Activated CD8-positive, alpha-beta T cell treated with anti-CD3 and anti-CD28 coated beads for 36 hours (primary cell): ENCODE results near the gene LMO1. TPM values are rescaled to one million over a fixed set of nuclear protein-coding genes. Genes with fewer than 3 reads are reported as not detected.

Experiments used
- ATAC-seq: fragments of 200-7000 bp; cut with Tn5 transposase; one replicate; pipeline ENCODE4 v1.10.0; 2021; ENCODE audit warnings: mild to moderate bottlenecking, moderate library complexity
- CTCF ChIA-PET: fragments of 350-600 bp; sonication (Branson Sonifier 250); formaldehyde crosslinking; loops from one replicate; lab custom pipeline; 2021; ENCODE audit warnings: antibody characterized with exemption; lab: Charles Lee
- POLR2A ChIA-PET: fragments of 350-600 bp; sonication (Branson Sonifier 250); formaldehyde crosslinking; loops from one replicate; lab custom pipeline; 2021; ENCODE audit warnings: antibody characterized with exemption; lab: Charles Lee
- DNase-seq: peaks from one replicate; pipeline ENCODE4 v3.0.0-alpha.2; 2020
- H3K27ac Mint-ChIP-seq: one replicate; pipeline ENCODE4 v1.8.0; 2021; ENCODE audit warnings: mild to moderate bottlenecking, mixed read lengths
- H3K27me3 Mint-ChIP-seq: one replicate; pipeline ENCODE4 v1.8.0; 2021; ENCODE audit warnings: mixed read lengths
- H3K36me3 Mint-ChIP-seq: one replicate; pipeline ENCODE4 v1.8.0; 2021; ENCODE audit warnings: low read depth, mixed read lengths
- H3K4me1 Mint-ChIP-seq: one replicate; pipeline ENCODE4 v1.8.0; 2021; ENCODE audit warnings: low read depth, mixed read lengths
- H3K4me3 Mint-ChIP-seq: one replicate; pipeline ENCODE4 v1.8.0; 2021; ENCODE audit warnings: mild to moderate bottlenecking, moderate library complexity, mixed read lengths
- H3K9me3 Mint-ChIP-seq: one replicate; pipeline ENCODE4 v1.8.0; 2021; ENCODE audit warnings: mixed read lengths
- intact Hi-C: fragments of 100-400 bp; cut with micrococcal nuclease; formaldehyde crosslinking; loops from one replicate; pipeline ENCODE4 v1.10.0; 2022
- total RNA-seq, 2 experiments: library from RNA; stranded (reverse); gene quantifications; one replicate each; pipeline ENCODE4 v1.2.3, GENCODE V29; 2021
- TF ChIP-seq, protein P1 (sequence below): fragments of 200-600 bp; IDR thresholded peaks from one replicate; pipeline ENCODE4 v1.8.0; 2022; ENCODE audit warnings: antibody characterized with exemption, mild to moderate bottlenecking

LMO1 gene
- total RNA-seq, 2 experiments from 2014 or later, result not detected

DNA sequence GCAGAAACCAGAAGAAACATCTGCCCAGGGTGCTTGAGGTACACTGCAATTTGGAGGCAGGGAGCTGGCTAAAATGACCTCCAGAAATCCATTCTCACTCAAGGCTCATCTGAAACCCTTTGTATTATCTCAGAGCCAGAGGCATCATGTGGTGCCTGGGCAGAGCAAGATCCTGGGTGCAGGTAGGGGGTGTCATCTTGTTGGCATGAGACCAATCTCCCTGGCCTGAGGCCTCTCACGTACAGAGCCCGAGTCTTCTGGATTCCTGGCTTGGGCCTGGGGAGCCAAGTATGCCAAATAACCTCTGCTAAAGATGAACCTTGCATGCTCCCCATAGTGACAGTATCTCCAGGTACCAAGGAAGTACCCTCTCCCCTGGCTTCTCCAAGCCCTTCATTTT is 2.4 kb downstream of the LMO1 start:
- CTCF ChIA-PET, result no interaction called here
- intact Hi-C loops, result no loop called here
- no peak overlapping the region for H3K4me3 Mint-ChIP-seq
- H3K27me3 Mint-ChIP-seq, result peaks cover 50% of the 10 kb centered on the region
- no peak for DNase-seq
- H3K4me1 Mint-ChIP-seq, result peaks cover 9% of the 10 kb centered on the region
- no peaks in the 10 kb centered on the region for H3K36me3 Mint-ChIP-seq
- TF ChIP-seq, protein P1, sequence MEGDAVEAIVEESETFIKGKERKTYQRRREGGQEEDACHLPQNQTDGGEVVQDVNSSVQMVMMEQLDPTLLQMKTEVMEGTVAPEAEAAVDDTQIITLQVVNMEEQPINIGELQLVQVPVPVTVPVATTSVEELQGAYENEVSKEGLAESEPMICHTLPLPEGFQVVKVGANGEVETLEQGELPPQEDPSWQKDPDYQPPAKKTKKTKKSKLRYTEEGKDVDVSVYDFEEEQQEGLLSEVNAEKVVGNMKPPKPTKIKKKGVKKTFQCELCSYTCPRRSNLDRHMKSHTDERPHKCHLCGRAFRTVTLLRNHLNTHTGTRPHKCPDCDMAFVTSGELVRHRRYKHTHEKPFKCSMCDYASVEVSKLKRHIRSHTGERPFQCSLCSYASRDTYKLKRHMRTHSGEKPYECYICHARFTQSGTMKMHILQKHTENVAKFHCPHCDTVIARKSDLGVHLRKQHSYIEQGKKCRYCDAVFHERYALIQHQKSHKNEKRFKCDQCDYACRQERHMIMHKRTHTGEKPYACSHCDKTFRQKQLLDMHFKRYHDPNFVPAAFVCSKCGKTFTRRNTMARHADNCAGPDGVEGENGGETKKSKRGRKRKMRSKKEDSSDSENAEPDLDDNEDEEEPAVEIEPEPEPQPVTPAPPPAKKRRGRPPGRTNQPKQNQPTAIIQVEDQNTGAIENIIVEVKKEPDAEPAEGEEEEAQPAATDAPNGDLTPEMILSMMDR, result no peak
- H3K9me3 Mint-ChIP-seq, result no peaks in the 10 kb centered on the region
- no peak overlapping the region for H3K27ac Mint-ChIP-seq
- POLR2A ChIA-PET, result interaction anchor here (0.6 to 1.5 kb wide), 2 partner anchors 9 to 435 kb away, joined by 3 to 4 read pairs; no protein-coding TSS in a partner anchor
- no peak for ATAC-seq

DNA sequence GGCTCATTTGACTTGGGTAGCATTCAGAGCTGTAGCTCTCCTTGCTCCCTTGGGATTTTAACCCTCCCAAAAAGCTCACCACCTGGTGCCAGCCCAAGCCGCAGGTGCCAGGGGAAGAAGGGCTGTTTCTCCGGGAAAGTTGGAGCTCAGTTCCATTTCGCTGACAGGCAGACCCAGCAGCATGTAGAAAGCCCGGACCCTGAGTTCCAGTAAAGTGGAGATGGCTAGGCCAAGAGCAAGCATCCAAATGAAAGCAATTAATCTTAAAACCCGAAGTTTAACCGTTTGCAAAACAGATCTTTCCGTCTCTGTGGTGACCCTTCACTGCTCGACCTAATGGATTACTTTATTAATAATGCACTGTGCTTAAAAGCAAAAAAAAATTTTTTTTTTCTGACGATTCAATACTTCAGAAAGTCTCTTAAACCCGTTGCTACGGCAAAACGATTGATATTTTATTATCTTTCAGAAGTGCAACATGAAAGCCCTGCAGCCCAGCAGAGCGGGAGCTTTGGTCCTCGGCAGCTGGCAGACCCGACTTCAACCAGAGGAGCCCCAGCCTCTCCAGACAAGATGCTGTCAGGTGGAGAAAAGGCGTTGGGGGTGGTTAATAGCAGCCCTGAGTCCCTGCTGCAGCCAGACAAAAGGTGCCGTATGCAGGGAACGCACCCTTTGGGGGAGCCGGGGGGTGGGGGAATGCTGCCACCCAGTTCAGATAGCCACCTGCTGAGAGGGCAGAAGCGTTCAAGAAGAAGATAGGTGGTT is 3.3 kb downstream of the LMO1 start:
- no peak for ATAC-seq
- intact Hi-C loops, result no loop called here
- Mint-ChIP-seq H3K4me1 (peaks cover 9% of the 10 kb centered on the region), H3K36me3 (no peaks in the 10 kb centered on the region), H3K27me3 (peaks cover 42% of the 10 kb centered on the region), H3K4me3 (no peak overlapping the region), H3K9me3 (no peaks in the 10 kb centered on the region), H3K27ac (no peak overlapping the region)
- POLR2A ChIA-PET, result interaction anchor here (1.5 kb wide), 1 partner anchor 10 kb away, joined by 4 read pairs; no protein-coding TSS in a partner anchor
- TF ChIP-seq, protein P1, result no peak
- CTCF ChIA-PET, result interaction anchor here (0.6 kb wide), 1 partner anchor 68 kb away, joined by 3 read pairs; no protein-coding TSS in a partner anchor
- no peak for DNase-seq

DNA sequence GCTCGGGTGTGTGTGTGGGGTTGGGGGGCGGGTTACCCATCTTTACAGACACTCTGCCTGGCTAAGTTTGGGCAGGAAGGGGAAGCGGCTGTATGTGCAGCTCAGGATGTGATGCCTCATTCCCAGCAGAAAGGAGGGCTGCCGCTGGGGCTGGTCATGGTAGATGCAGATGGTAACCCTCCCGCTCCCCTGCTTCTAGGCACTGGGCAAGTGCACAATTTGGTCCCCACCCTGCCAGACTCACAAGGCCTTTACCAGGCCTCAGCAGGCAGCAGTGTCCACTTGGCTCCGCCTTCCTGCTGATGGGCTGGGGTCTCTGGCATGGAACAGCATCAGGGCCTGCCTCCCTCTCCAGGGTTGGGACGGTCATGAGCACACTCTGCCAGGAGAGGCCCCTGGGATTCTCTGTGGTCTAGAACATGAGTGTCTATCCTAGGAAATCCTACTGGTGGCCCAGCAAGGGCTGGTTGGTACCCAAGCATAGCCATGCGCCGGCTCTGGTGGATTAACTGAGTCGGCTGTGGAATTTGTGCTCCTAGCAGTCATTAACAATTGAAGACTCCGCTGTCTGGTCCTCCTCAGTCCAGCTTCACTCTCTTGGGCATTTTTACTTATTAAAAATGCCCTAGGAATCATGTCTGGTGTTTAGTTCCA is 4.2 kb downstream of the LMO1 start:
- POLR2A ChIA-PET, result no interaction called here
- intact Hi-C loops, result no loop called here
- DNase-seq (no peak), ATAC-seq (no peak)
- peaks cover 37% of the 10 kb centered on the region for H3K27me3 Mint-ChIP-seq
- H3K36me3 Mint-ChIP-seq, result no peaks in the 10 kb centered on the region
- H3K4me1 Mint-ChIP-seq, result peaks cover 9% of the 10 kb centered on the region
- CTCF ChIA-PET, result interaction anchor here (0.6 kb wide), 1 partner anchor 67 kb away, joined by 3 read pairs; no protein-coding TSS in a partner anchor
- no peak overlapping the region for H3K4me3 Mint-ChIP-seq
- no peak overlapping the region for H3K27ac Mint-ChIP-seq
- no peaks in the 10 kb centered on the region for H3K9me3 Mint-ChIP-seq
- TF ChIP-seq, protein P1, result no peak

DNA sequence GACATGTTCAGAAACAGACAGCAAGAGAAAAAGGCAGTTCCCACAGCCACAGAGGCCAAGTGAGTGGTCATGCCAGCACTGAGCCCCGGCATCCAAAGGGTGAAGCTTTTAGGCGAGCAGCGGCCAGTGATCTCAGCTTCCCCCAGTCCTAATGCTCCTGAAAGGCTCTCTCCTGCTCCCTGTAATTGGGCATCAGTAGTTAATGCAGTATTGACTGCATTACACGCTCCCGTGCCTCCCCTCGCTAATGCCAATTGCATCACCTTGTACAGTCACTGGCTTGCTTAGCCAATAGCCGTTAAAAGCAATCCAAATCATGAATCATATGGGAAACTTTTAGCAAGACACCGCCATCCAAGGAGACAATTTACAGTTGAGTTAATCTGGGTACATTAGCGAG is 4.9 kb downstream of the LMO1 start:
- Mint-ChIP-seq H3K9me3 (no peaks in the 10 kb centered on the region), H3K4me3 (no peak overlapping the region), H3K27me3 (peaks cover 33% of the 10 kb centered on the region), H3K36me3 (no peaks in the 10 kb centered on the region), H3K4me1 (peaks cover 5% of the 10 kb centered on the region), H3K27ac (no peak overlapping the region)
- ATAC-seq (no peak), DNase-seq (no peak)
- intact Hi-C loops, result no loop called here
- ChIA-PET POLR2A (no interaction called here), CTCF (no interaction called here)
- TF ChIP-seq, protein P1, result no peak

DNA sequence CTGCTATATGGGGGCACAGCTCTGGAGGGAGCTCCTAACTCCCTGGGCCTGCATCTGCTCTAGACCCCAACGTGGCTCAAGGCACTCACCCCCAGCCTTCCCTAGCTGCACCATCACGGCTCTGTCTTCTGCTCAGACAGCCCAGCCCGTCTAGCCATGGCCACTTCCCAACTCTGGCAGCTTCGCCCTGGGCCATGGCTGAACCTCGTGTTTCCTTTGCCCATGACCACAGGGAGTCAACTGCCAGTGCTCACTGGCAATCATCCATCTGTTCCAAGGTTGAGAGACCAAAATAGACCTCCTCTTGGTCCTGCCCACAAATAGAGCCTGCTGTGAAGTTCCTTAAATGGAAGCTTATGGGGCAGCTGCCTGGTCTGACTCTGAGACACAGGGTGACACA is 5.4 kb downstream of the LMO1 start:
- POLR2A ChIA-PET, result no interaction called here
- peaks cover under 1% of the 10 kb centered on the region for H3K4me1 Mint-ChIP-seq
- H3K9me3 Mint-ChIP-seq, result no peaks in the 10 kb centered on the region
- DNase-seq (no peak), ATAC-seq (no peak)
- TF ChIP-seq, protein P1, result no peak
- no peak overlapping the region for H3K27ac Mint-ChIP-seq
- peaks cover 28% of the 10 kb centered on the region for H3K27me3 Mint-ChIP-seq
- no peak overlapping the region for H3K4me3 Mint-ChIP-seq
- CTCF ChIA-PET, result no interaction called here
- intact Hi-C loops, result no loop called here
- no peaks in the 10 kb centered on the region for H3K36me3 Mint-ChIP-seq
